ENCODE data around the gene ANKRD13B.

GRCh38 chr17:29608986-29609385, 16.1 kb downstream of the ANKRD13B start:
- TF ChIP-seq, protein P1, sequence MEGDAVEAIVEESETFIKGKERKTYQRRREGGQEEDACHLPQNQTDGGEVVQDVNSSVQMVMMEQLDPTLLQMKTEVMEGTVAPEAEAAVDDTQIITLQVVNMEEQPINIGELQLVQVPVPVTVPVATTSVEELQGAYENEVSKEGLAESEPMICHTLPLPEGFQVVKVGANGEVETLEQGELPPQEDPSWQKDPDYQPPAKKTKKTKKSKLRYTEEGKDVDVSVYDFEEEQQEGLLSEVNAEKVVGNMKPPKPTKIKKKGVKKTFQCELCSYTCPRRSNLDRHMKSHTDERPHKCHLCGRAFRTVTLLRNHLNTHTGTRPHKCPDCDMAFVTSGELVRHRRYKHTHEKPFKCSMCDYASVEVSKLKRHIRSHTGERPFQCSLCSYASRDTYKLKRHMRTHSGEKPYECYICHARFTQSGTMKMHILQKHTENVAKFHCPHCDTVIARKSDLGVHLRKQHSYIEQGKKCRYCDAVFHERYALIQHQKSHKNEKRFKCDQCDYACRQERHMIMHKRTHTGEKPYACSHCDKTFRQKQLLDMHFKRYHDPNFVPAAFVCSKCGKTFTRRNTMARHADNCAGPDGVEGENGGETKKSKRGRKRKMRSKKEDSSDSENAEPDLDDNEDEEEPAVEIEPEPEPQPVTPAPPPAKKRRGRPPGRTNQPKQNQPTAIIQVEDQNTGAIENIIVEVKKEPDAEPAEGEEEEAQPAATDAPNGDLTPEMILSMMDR (IDR thresholded peaks at IDR 0.05) = no peak
- TF ChIP-seq POLR2AphosphoS5 (IDR thresholded peaks at IDR 0.05; ENCODE audit: low read depth, low read length) = no peak
- TF ChIP-seq SIN3A (IDR thresholded peaks at IDR 0.05; ENCODE audit: borderline replicate concordance, insufficient read depth, low read depth, low read length) = no peak
